Measurements from ENCODE around the gene ABHD2. TPM values are rescaled to one million over a fixed set of nuclear protein-coding genes. Genes with fewer than 3 reads are reported as not detected.
A peak's percentile ranks its signal among the peaks of the same experiment; 100 is the strongest.
"Not testable (repeated sequence)": the region's sequence is repeated elsewhere in the genome, so short reads cannot be mapped to it uniquely, and the experiment has no call there.

ABHD2 gene
- 41.2 and 43.6 TPM in 2 replicates for total RNA-seq

GRCh38 chr15:89087830-89088604 lies at the start of gene ABHD2:
Gene ABHD2, plus strand, starts transcription at chr15:89088456. Its CDS starts 27,872 bp downstream, at chr15:89116328.
- DNase-seq (ENCODE audit: low read depth): peak; percentile 100
- peak within 1 kb of the TSS; percentile 91 for H3K4me3 ChIP-seq (ENCODE audit: low read depth, low read length)
- no peak for TF ChIP-seq CTCF (IDR thresholded peaks at IDR 0.05; ENCODE audit: insufficient read depth, low read depth, low read length)

- H3K4me3 ChIP-seq (ENCODE audit: low read depth, low read length): no peak overlapping the region
- no peak for DNase-seq (ENCODE audit: low read depth)
- no peak for TF ChIP-seq CTCF (IDR thresholded peaks at IDR 0.05; ENCODE audit: insufficient read depth, low read depth, low read length)
Observed at GRCh38 chr15:89039142-89039541, 49.1 kb upstream of the ABHD2 start.

- no peak for DNase-seq (ENCODE audit: low read depth)
- H3K4me3 ChIP-seq (ENCODE audit: low read depth, low read length): no peak overlapping the region
- no peak for TF ChIP-seq CTCF (IDR thresholded peaks at IDR 0.05; ENCODE audit: insufficient read depth, low read depth, low read length)
Observed at GRCh38 chr15:89041507-89041906, 46.7 kb upstream of the ABHD2 start.

- no peak for DNase-seq (ENCODE audit: low read depth)
- no peak for TF ChIP-seq CTCF (IDR thresholded peaks at IDR 0.05; ENCODE audit: insufficient read depth, low read depth, low read length)
- no peak overlapping the region for H3K4me3 ChIP-seq (ENCODE audit: low read depth, low read length)
Observed at GRCh38 chr15:89042387-89042786, 45.9 kb upstream of the ABHD2 start.

- no peak for DNase-seq (ENCODE audit: low read depth)
- H3K4me3 ChIP-seq (ENCODE audit: low read depth, low read length): no peak overlapping the region
- no peak for TF ChIP-seq CTCF (IDR thresholded peaks at IDR 0.05; ENCODE audit: insufficient read depth, low read depth, low read length)
Observed at GRCh38 chr15:89043031-89044002, 44.9 kb upstream of the ABHD2 start.

GRCh38 chr15:89049016-89049666 lies 39.1 kb upstream of the ABHD2 start:
- not testable (repeated sequence) for H3K4me3 ChIP-seq (ENCODE audit: low read depth, low read length); DNase-seq (ENCODE audit: low read depth)
